HG03521 (cell line): ENCODE data around the gene TOR4A.

ENCODE experiments used
- ATAC-seq: cut with Tn5 transposase; IDR thresholded peaks from one replicate; pipeline ENCODE4 v1.9.1; 2021; ENCODE audit warnings: mild to moderate bottlenecking, moderate library complexity; ENCODE audit not compliant: unreplicated experiment

Gene TOR4A

DNA sequence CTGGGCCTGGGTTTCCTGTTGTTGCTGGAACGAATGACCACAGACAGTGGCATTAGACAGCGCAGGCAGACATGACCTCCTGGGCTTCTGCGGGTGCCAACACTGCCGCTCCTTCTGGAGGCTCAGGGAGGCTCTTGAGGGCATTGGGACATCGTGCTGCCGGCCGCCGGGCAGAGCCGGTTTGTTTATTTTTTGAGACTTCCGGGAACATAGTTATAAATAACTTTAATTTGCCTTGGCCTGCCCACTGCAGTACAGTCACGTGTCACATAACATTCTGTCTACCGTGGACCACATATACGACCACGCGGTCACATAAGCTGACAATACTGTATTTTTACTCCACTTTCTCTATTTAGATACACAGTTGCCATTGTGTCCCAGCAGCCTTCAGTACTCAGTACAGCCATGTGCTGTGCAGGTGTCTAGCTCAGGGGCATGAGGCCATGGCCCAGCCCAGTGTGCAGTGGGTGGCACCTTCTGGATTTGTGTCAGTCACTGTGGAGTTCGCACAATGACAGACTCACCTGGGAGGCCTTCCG lies 8.2 kb upstream of the TOR4A start:
- ATAC-seq: no peak

DNA sequence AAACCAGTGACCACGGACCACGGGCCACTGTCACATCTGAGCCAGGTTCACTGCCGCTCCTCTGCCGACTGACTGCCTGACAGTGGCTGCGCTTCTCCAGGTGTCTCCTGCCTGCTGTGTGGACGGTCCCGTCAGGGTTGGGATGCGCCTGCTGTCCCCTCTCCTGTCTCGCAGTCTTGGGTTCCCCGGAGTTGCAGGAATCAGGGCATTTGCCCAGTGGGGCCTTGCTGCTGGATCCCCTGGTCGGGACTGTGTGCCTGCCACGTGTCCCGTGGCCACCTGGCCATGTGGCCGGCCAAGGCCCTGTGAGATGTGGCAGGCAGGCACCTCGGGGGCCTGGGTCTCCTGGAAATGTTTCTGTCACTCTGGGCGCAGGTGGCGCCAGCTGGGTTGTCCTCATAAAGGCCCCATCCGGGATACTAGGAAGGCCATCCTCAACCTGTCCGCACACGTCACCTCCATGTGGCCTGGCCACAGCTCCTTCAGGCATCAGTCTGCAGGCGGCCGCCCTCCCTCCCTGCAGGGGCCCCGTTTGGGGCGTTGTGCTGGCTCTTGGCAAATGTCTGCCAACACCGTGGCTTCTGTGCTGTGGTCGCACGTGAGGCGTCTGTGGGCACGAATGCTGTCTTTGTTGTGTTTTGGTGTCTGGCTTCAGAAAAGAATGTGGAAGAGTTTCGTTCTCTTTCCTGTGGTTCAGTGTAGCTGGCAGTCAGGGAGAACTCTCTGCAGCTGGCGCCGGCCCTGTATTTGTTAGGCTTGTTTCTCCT lies 6.4 kb upstream of the TOR4A start:
- no peak for ATAC-seq

DNA sequence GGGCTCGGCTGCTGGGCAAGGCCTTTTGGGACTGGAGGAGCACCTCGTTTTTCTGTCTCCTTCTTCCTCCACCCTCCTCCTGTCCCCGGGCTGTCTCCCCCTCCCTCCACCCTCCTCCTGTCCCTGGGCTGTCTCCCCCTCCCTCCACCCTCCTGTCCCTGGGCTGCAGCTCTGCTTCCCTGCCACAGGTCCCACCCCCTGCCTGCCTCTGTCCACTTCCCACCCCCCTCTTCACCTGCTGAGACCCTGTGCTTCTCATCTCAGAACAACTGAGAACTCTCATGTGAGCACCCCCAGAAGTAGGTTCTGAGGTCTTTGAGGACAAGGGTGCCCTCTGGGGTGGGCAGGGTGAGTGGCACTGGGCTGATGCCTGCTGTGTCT lies 5.8 kb upstream of the TOR4A start:
- ATAC-seq: no peak

DNA sequence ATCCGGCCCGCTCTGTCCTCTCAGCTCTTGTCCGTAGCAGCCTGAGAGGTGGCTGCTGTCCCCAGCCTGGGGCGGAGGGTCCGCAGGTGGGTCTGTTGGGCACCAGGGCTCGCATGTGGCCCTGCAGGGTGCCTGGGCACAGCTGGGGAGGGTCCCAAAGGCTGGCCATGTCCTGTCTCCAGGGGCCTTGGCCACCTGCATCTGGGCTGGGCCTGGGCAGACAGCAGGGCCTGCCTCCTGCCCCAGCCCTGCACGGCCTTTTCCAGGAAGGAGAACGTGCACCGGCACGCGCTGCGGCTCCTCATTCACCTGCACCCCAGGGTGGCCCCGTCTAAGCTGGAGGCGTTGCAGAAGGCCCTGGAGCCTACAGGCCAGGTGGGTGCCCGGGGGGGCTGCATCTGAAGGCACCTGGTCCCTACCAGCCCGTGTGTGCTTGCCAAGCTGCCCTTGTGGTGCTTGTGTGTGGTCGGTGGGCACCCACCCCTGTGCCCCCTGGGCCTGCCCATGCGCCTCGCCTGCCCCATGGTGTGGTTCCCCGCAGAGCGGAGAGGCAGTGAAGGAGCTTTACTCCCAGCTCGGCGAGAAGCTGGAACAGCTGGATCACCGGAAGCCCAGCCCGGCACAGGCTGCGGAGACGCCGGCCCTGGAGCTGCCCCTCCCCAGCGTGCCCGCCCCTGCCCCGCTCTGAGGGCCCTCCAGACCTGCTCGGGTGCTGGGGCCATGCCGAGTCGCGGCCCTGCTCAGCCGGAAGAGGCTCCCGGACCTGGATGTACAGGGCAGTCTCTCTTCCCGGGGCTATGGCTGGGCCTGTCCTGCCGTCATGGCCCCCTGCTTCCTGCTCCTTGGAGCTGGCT lies 5.1 kb upstream of the TOR4A start:
- no peak for ATAC-seq

DNA sequence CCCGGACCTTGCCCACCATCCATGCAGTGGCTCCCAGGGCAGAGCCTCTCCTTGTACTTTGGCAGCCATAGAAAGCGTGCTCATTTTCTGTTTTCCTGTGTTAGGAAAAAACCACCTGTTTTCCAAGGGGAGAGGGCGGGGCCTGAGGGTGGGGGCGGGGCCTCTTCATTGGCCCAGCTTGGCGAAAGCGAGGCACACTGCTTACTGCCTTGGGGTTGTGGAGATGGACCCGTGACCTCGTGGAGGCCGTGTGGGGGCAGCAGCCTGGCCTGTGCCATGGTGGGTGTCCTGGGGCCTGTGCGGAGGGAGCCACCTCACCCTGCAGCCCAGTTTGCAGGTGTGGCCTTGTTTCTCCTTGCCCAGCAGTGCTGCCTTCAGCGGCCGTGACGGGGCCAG lies 4.4 kb upstream of the TOR4A start:
- no peak for ATAC-seq

DNA sequence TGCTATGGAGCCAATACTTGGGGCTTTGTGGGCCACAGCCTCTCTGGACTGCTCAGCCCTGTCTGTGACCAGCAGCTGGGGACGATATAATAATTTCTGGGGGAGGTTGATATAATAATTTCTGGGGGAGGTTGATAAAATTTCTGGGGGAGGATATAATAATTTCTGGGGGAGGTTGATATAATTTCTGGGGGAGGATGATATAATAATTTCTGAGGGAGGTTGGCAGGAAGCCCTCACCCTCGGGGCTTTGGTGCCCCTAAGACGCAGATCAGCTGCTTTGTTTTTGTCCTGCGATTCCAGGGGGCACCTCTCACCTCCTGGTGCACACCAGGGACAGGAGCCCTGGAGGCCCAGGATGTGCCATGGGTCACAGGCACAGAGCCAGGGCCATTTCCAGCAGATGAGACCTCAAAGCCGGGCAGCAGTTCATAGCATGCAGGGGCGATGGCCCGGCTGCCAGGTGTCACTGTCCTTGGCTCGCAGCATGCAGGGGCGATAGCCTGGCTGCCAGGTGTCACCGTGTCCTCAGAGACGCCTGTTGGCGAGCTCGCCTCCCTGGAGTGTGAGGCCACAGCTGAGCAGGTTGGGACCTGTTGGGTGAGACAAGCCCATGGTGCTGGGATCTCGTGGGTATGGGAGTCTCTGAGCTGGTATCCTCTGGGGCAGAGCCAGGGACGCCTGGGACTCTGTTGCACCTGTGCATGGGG lies 3.8 kb upstream of the TOR4A start:
- ATAC-seq: no peak

DNA sequence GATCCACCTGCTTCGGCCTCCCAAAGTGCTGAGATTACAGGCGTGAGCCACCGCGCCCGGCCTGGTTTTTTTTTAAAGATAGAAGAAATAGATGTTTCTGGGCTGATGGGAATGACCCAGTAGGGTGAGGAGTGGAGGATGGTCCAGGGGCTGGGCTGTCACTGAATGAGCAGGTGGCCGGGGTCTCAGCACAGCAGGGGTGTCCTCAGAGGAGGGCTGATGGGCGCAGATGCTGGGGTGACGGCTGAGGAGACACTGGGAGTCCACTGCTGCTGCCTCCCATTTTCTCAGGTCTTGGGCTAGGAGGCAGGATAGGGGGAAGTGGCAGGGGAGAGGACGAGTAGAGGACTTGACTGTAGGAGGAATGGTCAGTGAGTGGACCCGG lies 2.3 kb upstream of the TOR4A start:
- no peak for ATAC-seq

DNA sequence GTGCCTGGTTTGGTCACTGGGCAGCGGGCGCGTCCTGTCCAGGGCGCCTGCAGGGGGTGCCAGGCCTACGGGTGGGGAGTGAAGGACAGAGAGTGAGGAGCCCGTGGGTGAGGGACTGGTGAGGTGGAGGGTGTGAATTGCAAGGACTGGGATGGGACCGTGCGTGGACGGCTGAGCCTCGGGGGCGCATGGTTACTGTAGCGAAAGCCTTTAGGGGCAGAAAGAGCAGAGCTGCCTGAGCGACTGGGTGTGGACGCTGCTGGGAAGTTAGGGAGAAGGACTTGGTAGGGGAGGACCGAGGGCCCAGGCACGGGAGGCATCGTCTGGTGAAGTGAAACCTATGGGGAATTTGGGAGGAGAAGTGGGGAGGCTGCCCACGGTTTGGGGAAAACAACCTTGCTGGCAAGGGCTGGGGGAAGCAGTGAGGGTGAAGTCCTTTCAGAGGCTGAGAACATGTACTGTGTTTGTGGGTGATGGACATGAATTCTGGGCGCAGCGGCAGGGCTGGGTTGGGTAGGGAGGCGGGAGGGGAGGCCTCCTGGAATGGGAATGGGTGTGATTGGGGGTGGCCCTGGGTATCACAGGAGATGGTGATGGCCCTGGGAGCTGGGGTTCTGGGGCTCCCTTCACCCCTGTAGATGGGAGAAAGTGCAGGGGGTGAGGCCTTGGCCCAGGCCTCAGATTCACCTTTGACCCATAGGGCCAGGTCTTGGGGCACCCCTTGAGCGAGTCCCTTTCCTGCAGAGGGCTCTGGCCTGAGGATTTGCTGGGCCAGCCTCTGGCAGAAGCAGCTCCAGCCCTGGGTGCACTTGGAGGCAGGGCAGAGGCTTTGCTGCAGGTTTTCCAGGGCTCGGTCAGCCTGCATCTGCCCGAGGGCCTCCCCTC lies 1.7 kb upstream of the TOR4A start:
- no peak for ATAC-seq

DNA sequence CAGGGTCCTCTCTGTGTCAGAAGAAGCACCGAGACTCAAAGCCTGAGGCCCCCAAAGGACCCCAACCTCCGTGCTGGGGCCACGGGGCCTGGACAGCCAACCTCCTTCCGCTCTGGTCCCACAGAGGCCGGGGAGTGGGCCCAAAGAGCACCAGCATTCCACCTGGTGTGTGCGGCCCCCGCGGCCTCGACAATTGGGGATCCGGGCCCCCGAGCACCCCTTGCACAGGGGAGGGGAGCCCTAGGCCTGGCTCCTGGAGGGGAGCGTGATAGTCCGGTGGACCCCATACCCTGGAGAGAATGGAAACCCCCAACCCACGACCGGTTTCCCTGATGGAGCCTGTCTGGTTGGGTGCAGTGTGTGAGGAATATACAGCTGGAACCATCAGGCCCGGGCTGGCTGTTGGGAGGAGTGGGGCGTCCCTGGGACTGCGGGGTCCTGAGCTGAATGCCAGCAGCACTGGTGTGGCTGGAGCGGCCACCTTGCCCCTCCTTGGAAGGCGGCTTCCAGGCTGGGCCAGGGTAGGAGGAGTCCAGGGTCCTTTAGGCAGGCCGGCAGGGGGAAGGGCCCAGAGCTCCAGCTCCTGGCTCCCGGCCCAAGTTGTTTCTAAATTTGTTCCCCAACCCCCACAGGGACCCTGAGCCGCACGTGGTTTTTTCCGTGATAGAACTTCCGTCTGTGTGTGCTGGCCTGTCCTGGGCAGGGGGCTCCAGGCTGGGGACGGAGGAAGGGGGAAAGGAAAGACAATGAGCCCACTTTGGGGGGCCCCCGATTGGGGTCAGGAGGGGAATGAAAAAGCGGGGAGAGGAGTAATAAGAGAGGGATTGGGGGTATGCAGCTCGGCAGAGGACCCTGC lies 825 bp upstream of the TOR4A start:
- ATAC-seq: no peak

DNA sequence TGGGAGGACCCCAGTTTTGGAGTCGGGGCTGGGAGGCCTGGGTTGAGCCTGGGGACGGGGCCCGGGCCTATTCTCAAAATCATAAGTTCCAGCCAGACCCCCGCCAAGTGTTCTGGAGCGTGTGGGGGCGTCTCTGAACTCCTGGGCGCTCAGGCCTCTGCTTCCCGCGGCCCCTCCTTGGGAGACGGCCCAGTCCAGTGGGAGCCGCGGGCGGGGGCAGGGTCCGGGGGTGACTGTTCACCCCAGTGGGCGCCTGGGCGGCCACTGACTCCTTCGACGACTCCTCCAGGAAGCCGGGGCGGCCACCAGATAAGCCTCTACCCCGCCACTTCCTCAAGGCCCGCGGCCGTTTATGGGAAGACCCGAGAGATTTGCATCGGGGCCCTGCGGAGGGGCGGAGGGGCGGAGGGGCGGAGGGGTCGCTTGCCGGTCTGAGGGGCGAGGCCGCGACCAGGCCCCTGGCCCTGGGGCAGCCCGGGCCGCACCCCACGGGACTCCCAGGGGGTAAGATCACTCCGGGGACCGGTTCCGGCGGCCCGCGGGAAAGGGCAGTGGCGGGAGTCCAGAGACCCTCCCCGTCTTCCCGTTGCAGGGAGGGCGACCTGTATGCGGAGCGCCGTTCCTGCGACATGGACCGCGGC lies 655 bp downstream of the TOR4A start:
- ATAC-seq: no peak

DNA sequence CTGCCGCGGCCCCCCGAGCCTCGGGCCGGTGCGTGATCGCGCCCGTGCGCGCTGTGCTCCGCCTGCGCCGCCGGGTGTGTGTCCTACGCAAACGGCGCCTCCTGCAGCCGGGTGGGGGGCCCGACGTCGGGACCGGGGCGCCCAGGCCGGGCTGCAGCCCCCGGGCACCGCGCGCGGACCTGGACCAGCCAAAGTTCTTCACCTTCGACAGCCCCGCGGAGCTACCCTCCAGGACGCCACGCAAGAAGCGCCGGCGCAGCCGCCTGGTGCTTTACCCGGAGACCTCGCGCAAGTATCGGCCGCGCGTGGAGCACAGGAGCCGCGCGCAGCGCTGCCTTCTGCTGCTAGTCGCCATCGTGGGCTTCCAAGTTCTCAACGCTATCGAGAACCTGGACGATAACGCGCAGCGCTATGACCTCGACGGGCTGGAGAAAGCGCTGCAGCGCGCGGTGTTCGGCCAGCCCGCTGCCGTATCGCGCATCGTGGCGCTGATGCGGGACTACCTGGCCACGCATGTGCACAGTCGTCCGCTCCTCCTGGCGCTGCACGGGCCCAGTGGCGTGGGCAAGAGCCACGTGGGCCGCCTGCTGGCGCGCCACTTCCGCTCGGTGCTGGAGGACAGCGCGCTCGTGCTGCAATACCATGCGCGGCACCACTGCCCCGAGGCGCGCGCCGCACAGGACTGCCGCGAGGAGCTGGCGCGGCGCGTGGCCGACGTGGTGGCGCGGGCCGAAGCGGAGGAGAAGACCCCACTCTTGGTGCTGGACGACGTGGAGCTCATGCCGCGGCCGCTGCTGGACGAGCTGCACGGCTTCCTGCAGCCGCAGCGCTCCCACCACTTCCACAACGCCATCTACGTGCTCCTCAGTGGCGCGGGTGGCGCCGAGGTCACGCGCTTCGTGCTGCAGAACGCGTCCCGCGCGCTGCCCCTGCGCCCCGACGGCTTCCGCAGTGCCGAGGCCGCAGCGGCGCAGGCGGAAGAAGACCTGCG lies 1.5 kb downstream of the TOR4A start:
- ATAC-seq: no peak

DNA sequence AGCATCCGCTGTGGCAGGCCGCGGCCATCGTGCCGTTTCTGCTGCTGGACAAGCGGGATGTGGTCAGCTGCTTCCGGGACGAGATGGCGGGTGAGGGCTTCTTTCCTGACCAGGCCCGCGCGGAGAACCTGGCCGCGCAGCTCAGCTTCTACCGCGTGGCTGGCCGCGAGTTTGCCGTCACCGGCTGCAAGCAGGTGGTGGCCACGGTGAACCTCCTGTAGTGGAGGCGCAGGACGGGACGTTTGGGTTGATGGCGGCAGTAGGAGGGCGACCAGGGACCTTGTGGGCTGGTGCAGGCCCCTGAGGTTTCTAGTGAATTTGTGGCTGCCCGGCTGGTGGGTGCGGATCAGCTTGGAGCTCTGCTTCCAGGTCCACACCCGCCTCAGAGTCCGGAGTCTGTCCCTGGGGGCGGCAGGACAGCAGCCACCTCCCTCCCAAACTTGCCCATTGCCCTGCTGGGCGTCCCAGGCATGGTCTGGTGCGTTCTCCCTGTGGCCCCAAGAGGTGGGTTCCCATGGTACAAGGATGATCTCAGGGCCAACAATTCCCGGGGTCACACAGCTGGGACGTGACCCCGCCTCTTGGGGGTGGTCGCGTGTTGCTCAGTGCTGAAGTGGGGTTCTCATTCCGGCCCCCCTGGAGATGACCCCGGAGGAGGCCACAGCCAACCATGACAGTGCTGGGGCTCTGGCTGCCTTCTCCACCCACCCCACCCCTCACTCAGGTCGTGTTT lies 2.4 kb downstream of the TOR4A start:
- no peak for ATAC-seq

DNA sequence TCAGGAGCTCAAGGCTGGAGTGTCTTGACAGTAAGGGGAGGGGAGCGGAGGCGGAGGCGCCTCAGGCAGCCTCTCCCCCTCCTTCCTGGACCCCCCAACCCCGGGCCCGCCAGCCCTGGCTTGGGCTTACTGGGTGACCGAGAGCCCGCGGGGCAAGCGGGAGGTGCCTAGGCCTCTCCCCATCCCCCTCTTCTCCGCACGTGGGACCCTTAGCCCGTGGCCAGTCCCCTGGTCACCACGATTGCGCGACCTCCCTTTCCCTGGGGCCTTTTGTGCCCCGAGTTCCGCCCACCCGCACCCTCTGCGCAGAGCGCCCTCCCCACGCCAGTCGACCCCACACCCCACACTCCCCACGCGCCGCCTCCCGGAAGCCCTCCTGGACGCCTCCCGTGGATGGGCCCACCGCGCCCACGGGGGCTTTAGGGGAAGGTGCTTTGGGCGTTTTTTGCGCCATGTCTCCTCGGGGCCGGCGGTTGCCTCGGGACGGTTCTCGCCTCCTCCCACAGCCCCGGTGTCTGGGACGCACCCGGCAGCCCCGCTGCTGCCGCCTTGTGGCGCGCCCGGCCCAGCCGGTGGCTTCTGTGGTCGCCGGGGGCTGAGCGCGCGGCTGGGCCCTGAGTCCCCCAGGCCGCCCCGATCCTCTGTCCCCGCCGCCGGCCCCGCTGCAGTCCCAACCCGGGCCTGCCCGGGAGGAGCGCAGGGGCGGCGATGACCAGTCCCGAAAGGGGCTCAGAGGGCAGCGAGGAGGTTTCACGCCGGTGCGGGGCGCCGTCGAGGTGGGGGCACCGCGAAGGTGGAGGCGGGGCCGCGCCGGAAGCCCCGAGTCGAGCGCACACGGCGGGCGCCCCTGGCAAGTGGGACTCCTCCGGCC lies 3.2 kb downstream of the TOR4A start:
- ATAC-seq: no peak

DNA sequence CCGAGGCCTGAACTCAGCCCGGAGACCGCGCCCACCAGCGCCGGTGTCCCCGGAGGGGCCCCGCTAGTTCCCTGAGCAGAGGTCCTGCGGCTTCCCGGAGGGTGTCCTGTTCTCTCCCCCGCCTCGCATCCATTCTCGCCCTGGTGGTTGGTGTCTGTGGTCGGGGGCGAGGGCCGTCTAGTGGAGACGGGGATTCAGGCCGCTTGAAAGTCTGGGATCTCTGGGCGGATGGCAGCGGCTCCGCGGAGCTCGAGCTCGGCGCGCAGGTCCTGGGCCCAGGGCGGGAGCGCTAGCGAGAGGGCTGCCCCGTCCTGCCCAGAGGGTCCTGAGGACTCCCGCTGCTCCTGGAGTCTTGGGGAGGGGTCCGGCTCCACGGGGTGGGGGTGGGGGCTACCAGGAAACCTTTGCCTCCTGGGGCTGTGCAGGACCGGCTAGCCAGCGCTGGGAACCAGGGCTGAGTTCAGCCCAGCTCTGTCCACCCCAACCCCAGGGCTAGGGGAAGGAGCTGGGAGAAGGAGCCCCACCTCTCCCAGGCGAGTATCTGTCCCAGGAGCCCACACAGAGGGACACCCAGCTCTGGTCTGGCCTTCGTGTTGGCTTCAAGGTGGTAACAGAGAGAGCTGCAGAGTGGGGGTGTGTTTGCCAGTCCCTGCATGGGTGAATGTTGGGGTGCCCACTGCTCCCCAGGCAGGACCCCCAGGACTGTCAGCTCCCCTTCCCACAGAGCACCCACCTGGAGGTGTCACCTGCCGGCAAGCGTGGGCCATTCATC lies 4.0 kb downstream of the TOR4A start:
- no peak for ATAC-seq

DNA sequence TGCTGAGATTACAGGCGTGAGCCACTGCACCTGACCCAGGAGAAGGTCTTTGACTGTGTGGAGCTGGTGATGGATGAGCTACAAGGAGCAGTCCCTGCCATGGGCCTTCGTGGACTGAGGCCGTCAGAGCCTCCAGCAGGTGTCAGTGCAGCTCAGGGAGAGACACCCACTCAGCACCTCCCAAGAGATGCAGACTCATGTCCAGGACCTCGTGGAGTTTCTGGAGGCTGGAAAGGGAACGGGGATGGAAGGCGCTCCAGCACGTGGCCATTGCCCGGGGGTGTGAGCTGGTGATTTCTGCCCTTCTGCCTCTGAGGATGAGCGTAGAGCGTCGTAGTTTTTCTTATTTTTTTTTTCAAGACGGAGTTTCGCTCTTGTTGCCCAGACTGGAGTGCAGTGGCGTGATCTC lies 9.5 kb downstream of the TOR4A start:
- no peak for ATAC-seq

DNA sequence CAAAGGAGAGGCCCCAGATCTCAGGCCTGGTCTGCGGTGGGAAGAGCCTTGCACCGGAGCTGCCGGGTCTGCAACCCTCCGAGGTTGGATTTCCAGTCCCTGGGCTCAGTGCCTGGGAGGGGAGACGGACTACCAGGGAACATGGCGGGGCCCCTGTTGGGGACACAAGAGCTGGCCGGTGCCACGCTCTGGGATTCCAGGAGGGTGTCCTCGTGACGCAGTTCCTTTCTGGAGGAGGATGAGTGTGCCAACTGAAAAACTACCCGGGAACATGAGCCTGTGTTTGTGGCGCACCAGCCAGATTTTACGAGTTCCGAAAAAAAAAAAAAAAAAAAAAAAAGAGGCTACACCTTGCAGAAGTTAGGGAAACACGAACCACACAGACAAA lies 15.6 kb downstream of the TOR4A start:
- no peak for ATAC-seq
